Mesangial cell (primary cell): ENCODE data around the gene DFFA. TPM values are rescaled to one million over a fixed set of nuclear protein-coding genes. Genes with fewer than 3 reads are reported as not detected.

ENCODE experiments used
- total RNA-seq: library from RNA; depleted of rRNA; stranded (reverse); fragments of >200 nt; gene quantifications from 2 replicates; pipeline ENCODE4 v1.2.3, GENCODE V29; 2015

DFFA gene, protein sequence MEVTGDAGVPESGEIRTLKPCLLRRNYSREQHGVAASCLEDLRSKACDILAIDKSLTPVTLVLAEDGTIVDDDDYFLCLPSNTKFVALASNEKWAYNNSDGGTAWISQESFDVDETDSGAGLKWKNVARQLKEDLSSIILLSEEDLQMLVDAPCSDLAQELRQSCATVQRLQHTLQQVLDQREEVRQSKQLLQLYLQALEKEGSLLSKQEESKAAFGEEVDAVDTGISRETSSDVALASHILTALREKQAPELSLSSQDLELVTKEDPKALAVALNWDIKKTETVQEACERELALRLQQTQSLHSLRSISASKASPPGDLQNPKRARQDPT
- 26.6 and 48.1 TPM in 2 replicates for total RNA-seq

DNA sequence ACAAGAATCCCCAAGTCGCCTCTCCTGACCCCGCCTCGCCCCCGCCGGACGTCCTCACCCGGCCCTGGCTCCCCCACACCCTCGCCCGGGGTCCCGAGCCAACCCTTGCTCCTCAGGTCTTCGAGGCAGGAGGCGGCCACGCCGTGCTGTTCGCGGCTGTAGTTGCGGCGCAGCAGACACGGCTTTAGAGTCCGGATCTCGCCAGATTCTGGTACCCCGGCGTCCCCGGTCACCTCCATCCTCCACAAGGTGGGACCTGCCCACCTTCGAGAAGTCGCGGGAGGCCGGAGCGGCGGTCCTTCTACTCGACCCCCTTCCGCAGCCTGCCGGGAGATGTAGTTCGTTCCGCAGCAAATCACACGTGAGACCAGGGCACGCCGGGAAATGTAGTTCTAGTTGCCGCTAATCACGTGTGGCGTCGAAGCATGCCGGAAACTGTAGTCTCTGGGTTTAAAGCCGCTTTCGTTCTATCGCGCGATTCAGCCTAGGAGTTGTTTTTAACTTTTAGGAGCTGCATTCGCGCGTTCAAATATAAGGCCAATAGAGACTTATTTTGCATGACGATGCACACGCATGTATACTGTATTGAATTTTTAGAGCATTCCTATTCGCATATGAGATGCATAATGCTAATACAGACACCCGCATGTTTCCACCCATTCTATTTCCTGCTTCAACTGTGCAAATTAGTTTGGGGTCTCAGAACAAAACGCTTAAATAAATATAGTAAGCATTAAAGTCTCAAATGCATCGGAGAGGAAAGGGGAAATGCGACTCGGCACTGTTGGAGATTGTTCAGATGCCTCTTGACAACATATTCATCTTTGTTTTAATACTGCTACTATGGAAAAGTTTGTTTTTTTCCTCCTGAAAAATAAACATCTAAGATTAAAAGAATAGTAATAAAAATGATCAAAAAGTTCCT is at the start of gene DFFA:
DFFA (minus strand) TSS at position 310 of the 925 bp plus-strand sequence; CDS start at position 239, 71 bp downstream.

DNA sequence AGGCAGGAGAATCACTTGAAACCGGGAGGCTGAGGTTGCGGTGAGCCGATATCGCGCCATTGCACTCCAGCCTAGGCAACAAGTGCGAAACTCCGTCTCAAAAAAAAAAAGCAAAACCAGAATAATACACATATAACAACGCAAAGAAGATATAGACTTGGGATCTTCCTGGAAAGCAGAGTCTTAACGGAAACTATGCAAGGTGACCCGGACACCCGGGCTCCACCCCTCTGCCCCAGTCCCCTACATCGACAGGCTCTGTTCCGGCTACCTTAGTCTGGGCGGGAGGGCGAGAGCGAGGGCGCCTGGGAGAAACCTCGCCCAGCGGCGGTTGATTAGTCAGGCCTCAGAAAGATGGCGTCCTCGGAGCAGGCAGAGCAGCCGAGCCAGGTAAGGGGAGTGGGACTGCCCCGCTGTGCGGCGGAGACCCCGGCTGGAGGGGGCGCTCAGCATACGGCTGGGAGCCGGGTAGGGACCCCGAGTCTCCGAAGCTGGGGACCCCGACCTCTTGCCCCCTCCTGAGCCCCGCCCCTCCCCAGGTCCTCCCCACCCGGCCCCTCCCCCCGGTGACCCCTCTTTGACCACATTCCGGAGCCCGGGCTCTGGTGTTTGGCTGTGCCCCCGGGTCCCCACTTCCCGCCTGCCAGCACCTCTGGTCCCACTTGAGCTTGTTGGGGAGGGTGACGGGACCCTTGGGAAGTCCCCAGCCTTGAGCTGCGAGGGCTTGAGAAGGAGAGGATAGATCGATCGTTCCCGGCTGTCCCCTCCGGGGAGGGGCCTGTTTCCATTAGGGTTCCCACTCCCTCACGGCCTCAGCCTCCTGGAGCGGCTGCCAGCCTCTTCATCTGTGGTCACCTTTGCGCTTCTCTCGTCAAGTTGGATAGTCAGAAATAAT is 2.5 kb upstream of the DFFA start, which contains the start of gene PEX14:
PEX14 (plus strand) TSS at position 338 of the 895 bp plus-strand sequence; CDS start at position 355, 17 bp downstream.

DNA sequence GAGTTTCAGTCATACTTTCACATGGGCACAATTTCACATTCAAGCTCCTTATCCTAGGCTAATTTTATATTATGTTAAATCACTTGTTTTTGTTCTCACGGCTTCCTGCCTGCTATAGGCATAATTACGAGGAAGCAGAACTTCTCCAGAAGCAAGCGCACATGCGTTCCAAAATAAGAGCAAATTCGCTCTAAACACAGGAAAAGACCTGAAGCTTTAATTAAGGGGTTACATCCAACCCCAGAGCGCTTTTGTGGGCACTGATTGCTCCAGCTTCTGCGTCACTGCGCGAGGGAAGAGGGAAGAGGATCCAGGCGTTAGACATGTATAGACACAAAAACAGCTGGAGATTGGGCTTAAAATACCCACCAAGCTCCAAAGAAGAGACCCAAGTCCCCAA is 22.6 kb downstream of the DFFA start, which contains the start of gene CORT:
CORT (plus strand) TSS at position 281 of the 400 bp plus-strand sequence. CDS start 193 bp downstream, outside the sequence.

DNA sequence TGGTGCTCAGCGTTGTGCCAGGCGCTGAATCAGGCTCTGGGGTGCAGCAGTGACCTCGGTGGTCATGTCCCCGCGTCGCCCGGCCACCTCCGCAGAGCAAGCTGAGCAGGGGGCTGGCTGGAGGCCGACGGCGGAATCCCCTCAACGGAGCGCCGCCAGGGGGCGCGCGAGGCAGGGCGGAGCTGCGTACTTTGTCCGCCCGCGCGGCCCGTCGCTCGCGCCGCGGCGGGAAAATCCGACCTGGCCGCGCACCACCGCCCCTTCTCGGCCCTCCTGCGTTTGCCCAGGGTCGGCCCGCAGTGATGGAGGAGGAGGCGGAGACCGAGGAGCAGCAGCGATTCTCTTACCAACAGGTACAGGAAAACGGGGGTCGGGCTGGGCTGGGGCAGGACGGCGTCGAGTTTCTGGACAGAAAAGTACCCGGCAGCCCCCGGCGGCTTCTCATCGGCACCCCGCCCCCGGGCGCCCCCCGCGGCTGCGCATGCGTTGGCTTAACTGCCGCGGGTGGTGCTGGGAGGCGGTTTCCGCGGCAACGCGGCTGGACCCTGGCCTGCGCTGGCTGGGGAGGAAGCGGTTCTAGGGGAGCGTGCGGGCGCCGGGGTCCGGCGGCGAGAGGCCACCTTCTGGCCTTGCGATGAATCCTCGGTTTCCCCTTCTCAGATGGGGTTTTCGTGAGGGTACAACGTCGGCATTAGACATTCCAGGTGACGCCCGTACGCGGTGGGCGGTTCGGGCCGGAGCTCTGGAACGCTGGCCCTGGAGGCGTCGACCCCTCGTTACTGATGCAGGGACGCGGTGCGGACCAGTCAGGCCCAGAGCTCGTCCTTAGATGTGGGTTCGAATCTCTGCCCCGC is 41.9 kb downstream of the DFFA start, which contains the start of gene CENPS:
CENPS (plus strand) TSS at position 218 of the 854 bp plus-strand sequence; CDS start at position 303, 85 bp downstream.

Other genes with a start within 250 kb of the DFFA start
- gene PGD, start 73.5 kb downstream of the DFFA start, total RNA-seq = 160 and 193 TPM in 2 replicates
- gene CENPS, start 42.1 kb downstream of the DFFA start, total RNA-seq = 5.5 and 9.1 TPM in 2 replicates
- gene CORT, start 22.5 kb downstream of the DFFA start, total RNA-seq = 0.25 and 0.98 TPM in 2 replicates
- 28.5 and 29.5 TPM in 2 replicates for gene PEX14, start 2.4 kb upstream of the DFFA start, total RNA-seq